RPMI7951 (cell line): Measurements from ENCODE around the gene FAM170B. TPM values are rescaled to one million over a fixed set of nuclear protein-coding genes. Genes with fewer than 3 reads are reported as not detected.
A peak's percentile ranks its signal among the peaks of the same experiment; 100 is the strongest.

Experiments used
- DNase-seq: peaks from one replicate; pipeline ENCODE4 v3.0.0-alpha.2; 2012; ENCODE audit warnings: low read depth
- total RNA-seq: library from RNA; depleted of rRNA; stranded (reverse); fragments of >200 nt; shearing (Covaris generic); gene quantifications from 2 replicates; pipeline ENCODE4 v1.2.3, GENCODE V29; 2014

Gene FAM170B
- total RNA-seq, 1 experiment from 2014 or later: not detected

DNA sequence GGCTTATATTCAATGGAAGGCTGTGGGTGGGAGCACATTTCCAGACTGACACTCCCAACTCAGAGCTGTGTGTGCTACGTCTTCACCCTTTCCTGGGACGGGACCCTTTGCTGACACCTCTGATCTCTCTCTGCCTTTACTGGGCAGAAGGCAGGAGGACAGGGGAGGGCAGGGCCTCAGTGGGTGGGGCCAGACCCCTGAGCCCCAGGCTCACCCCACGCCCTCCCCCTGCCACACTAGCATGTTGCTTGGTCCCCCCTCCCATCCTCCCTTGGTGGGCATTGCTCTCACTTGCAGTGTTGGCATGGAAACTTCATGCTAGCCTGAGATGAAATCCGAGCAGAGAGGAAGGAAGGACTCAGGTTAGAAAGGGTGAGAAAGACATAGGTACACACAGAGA lies 36.0 kb upstream of the FAM170B start:
- DNase-seq: no peak

DNA sequence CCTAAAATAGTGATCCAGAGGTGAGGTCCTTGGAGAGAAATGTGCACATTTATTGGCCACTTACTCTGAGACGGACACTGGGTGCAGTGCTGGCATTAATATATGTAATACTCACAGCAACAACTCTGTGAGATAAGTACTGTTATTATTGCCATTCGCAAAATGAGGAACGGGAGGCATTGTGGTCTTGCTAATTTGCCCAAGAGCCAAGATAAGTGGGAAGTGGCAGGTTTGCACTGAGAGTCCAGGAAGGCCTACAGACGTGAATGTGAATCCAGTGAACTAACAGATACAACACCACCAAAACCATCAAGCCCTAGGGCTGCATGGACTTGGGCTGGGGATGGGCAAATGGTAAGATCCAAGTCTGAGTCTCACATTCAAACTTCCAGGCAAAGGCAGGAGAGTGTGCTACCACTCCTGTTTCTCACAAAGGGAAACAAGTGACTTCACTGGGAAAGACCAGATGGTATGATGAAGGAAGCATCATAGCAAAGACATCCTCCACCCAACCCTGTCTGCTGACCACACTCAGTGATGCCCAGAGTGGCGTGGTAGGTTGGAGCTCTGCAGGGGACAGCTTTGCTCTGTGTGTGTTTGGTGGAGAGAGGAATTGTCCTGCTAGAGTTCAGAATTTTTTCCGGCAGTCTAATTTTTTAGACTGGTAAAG lies 35.1 kb upstream of the FAM170B start:
- no peak for DNase-seq

DNA sequence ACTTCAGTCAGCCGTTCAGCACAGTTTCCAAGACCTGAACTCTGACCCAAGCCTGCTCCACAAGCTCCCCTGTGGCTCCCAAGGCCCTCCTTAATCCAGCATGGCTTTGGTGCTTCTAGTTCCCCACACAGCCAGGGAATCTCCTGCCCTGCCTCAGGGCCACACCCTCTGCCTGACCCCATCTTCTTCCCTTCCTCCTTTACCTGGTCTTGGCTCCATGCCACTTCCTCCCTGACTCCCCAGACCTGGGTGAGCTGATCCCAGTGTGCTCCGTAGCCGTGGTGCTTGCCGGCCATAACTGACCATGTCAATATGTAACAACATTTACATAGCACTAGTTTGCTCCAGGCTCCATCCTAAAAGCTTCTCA lies 34.3 kb upstream of the FAM170B start:
- no peak for DNase-seq

DNA sequence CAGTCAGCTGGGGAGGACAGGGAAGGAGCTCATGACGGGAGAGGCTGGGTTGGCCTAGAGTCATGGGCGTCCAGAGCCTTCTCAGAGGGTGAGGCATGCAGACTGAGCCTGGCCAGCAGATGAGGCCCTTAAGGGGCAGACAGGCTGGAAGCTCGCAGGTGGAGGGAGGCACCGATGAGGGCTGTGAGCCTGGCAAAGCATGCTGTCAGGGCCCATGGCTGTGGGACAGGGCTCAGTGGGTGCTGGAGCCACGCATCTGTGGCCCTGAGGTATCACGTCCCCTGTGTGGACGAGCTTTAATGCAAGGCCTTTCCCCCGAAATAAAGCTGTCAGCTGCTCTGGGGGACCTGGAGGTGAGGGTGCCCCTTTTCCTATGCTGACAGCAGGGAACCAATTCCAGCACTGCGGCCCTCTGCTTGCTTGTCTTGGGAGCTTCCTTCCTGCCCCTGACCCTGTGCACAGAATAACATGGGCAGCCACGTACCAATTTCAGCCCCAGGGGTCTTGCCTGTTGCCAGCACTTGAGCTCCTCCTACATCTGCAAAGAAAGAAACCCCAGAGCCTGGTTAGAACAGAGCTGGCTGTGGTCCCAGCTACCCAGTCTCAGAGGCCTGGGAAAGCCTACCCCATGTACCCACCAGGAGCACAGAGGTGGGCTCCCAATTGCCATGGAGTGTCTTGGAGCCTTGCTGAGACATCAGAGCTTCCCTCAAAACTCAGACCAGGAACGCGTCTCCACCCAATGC lies 33.8 kb upstream of the FAM170B start:
- no peak for DNase-seq

DNA sequence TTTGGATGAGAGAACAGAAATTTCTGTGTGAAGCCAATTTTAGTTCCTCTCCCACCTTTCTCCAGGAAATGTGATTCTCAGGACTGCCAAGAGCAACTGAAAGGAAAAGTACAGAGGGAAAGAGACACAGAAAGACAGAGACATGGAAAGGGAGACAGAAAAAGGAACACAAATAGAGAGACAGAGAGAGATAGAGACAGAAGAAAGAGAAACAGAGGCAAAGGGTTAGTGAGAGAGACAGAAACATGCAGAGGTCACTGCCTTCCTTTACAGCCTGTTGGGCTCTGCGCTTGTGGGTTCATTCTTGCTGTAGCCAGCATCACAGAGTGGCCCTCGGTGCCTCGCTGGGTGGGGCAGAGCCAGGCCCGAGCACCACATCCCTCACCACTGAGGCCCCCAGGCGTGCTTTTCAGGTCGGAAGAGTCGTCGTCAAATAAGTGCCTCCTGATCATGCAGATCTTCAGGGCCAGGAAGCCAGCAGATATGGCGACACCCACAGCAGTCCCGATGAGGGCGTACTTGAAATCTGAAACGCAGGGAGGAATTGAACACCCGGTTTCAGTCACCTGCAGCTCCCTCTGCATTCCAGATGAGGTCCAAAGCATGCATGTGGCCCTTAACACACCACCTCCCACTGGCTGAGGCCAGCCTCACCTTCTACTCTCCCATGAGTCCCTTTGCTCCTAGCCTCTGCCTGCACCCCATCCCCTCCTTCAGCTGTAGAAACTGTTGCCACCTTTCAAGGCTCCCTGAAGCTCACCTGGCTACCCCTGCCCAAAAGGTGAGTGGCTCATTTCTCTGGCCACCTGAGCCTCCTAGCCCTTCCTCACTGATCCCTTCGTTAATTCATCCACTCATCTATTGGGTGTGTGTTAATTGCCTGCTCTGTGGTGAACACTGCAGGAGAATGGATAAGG lies 32.9 kb upstream of the FAM170B start:
- DNase-seq: no peak

DNA sequence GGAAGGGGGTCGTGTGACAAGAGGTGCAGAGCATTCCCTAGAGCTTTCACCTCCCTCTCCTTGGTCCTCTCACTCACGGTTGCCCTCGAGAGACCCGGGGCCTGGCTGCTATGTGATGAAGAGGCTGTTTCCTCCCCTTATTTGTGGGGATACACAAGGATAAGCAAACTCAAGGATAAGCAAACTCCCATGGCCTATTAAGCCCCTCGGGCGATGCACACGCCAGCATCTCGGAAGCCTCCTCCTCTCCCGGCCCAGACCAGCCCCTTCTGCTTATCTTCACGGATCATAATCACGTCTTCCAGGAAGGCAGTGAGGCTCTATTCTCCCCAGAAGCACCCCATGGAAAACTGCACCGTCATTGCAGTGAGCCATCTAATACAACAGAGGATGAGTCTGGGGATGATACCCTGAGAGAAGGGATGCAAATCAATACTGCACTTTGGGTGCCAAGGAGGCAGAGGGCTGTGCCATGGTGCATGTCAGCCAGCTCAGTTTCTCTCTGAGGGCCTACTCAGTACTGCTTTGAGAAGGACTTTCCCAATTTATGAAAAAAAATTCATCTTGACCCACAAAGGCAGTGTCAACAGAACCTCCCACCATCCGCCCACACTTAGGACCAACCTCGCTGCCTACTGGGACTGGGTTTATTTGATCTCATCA lies 32.1 kb upstream of the FAM170B start:
- no peak for DNase-seq

DNA sequence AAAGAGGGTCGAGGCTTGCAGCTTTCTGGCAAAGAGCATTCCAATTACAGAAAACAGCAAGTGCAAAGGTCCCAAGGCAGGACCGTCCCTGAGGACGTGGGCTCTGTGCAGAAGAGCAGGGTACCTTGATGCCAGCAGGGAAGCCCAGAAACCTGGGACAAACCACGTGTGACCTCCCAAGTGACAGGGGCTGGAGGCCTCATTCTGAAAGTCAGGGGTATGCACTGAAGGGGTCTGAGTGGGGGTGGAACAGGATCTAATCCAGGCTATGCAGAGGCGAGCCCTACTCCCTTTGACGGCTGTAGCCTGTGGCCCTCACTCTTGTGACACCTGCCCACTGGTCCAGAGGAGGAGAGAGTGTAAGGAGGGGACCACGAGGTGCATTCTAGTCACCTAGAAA lies 31.4 kb upstream of the FAM170B start:
- DNase-seq: no peak

DNA sequence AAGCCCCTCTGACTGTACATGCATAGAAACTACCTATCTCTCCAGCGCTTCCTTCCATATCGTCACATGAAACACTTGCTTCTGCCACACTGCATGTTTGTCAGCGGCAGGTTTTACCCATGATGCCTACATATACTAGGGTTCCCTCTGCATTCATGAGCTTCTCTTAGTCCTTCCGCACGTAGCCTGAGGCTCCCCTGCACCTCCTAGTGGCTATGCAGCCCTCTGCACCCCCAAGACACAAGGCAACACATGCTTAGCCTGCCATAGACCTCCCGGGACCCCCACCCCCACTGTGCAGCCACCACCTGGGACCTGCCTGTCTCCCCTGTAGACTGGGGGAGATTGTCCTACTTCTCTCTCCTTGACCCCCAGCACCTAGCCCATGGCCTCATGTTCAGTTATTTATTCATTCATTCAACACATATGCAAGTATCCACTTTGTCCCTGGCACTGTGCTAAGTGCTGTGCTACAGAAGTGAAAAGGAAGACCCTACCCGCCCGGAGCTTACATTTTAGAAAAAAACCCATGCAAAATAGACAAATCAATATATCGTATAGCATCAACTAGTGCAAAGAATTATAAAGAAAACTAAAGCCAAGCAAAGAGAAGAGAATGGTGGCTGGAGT lies 30.9 kb upstream of the FAM170B start:
- DNase-seq: no peak

DNA sequence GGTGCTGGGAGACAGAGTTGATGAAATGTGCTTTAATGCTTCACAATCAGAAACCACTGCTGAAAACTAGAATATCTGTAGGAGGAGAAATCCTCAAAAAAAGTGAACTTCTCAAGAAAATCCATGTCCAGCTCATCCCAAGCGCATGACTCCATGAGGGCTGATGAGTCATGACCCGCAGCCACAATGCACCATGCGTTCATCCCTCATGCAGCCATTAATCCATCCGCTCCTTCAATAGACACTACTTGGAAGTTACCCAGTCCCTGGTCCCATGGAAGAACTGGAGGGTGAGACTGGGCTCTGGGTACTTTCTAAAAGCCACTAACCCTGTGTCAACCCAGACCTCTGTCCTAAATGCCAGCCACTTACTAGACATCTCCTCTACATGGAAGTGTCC lies 29.9 kb upstream of the FAM170B start:
- peak; percentile 83 for DNase-seq

DNA sequence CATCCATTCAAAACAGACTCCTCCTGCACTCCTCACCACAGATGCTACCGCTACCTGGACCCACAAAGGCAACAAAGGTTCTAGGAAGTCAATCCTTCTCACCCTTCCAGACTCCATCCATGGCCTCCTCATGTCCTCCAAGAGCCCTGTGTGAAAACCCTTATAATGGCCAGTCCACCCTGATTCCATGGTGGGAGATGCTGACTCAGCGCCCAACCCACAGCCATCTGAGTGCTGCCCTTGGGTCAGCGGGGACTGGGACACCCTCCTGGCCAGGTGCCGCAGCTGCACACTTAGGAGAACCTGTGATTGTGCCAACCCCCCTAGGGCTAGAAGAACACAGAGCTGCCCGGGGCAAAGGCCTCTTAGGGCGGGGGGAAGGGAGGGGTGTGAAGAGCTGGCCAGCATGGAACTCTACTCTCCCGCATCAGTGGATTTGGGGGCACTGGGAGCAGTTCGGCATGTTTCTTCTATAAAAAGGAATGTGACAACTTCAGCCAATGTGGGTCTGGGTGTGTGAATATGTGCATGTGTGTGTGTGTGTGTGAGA lies 29.0 kb upstream of the FAM170B start:
- DNase-seq: no peak

DNA sequence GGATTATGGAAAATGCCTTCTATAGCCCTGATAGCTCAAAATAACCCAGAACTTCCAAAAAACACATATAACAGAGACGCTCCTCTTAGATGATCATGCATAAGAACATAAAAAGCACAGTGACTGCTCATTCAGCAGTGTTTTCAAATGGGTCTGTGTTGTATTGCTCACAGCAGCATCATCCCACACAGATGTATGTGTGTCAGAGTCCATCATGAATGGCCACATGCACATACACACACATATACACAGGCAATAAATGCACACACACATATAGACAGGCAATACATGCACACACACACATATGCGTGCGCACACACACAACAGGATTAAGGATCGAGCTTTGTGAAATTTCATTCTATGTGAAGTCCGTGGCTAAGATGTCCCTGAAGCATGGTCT lies 28.2 kb upstream of the FAM170B start:
- no peak for DNase-seq

DNA sequence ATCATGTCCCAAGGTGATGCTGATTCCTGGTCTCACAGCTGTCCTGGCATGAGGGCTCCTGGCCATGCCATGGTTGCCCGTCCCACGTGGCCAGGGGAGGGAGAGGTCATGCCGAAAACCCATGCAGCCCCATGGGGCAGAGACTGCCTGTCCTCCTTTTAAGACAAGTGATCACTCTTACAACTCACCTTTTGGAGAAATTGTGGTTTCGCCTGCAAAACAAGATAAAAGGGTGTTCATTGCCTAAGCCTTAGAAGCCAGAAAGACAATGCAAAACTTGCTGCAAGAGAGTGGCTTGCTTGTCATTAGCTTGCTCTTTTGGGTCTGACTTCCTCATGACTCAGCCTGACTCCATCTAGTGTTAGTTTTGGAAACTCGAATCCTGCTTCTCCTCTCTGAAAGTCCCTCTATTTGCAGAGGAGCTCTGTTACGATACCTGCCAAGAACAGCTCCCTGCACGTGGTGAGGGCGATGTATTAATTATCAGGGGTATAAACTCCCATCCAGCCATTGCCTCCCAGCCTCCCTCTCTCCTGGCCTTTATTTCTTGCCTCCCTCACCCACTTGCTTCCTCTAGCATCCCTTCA lies 27.7 kb upstream of the FAM170B start:
- peak; percentile 66 for DNase-seq

DNA sequence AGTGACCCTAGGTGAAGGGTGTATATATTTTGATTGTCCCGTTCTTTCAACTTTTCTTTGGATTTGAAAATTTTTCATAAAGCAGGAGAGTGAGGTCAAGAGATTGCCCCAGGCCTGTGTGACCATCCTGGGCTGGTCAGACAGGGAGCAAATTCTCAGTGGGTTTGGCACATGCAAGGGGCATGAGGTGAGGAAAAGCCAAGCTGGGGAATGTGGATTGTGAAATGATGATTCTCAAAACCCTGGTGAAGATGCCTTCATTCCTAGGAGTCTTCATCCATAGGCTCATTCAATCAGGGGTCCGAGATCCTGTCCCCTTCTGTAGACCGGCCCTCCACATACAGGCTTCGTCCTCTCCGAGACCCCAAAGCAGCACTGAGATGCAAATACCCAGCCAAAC lies 27.0 kb upstream of the FAM170B start:
- no peak for DNase-seq

DNA sequence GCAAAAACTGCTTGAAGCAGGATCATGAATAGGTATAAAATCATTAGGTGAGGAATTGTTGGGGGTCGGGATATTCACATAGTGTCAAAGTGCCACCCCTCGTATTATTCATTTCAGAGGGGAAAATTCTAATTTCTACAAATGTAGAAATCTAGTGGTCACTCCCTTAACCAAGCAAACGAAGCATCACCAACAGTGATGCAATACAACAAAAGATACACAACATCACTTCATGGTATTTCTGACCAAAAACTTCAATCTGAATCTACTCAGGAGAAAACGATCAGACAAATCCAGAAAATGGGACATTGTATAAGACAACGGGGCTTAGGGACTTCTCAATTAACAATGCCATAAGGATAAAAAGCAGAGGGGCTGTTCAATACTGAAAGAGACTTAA lies 26.3 kb upstream of the FAM170B start:
- DNase-seq: no peak

DNA sequence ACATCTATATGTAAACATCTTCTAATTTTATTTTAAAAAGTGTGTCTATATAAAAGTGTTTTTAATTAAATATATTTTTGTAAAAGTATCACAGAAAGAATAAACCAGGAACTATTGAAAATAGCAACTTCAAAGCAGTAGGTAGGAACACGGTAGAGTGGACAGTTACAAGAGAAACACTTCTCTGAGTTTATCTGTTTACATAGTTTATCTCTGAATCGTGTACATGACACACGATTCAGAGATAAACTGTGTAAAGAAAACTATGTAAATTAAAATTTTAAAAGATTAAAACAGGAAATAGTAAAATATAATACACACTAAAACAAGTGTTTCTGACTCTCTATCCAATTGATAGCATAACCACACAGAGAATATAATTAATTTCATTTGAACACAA lies 25.1 kb upstream of the FAM170B start:
- no peak for DNase-seq

DNA sequence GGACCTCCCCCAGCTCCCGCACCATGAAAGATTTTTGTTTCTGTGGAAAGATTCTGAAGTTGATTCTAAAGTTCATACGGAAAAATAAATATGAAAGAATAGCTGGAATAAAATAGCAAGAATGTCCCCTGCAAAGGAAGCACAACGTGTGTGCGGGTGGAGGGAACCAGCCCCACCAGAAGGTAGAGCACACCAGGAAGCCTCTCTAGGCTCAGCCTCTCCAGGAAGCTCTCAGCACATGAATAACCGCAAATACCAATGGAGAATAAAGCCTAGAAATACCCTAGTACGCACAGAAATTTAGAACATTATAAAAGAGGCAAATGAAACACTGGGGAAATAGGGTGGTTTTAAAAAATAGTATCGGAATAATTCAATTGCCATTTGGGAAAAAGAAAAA lies 24.6 kb upstream of the FAM170B start:
- DNase-seq: no peak

DNA sequence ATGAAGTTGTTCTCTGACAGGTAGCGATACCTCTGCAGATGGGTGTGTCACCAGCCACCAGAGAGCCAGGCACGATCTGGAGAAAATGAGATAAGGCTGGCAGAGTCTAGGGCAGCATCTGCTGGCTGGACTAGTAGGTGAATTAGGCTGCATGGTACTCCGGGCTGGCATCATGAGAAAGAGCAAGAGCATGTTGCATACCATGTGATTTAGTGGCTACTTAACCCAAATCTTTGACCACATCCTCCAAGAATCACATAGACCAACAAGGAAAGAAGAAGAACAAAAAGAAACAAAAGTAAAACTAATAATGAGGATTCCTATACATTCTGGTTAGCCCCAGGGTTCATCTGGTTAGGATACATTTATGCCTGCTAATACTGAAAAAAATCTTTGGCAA lies 23.4 kb upstream of the FAM170B start:
- DNase-seq: no peak

DNA sequence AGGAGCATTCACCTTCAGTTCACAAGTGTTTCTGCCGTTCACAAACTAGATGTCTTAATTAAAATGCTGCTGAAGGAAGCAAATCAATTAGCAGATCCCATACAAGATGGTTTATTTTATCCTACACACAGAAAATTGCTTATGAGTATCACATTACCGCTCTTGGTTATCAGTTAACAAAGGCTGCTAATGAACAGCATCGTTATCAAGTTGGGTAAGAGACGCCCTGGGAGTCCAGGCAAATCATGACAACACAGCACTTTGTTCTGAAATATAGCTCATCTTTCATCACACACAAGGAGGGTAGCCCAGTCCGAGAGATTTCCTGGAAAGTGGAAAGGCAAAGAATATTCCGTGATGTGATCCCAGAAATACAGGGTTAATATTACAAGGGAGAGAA lies 20.8 kb upstream of the FAM170B start:
- no peak for DNase-seq

DNA sequence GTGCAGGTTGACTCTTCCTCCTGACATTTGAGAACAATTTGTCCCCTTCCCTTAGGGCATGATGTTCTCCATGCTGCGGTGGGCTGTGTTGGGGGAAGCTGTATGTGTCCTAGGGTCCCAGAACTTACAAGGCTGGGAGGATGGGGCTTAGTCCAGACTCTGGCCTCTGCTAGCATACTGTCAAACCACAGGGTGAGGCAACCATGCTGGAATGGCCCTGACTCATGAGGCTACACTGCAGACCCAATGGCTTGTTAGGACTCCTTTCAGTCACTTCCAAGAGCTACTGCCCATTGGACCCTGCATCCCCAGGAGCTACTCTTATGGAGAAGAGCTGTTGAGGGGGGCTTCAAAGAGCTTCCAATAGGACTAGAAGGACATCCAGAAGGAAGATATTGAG lies 20.1 kb upstream of the FAM170B start:
- DNase-seq: peak; percentile 29

DNA sequence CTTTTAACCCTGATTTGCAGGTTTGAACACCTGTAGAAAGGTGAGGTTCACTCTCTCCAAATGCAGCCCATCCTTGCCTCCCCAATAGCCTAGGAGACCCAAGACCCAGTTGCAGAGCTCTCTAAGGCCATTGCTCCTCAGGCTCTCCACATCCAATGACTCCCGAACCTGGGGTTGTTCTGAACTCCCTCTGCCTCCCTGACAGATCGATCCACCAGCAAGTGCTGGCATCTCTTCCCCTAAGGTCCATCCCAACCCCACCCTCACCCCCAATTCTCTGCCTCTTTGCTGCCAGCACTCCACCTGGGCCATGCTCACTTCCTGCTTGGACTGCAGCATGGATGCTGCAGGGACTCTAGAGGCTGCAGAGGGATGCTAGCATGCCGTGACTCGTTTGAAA lies 19.3 kb upstream of the FAM170B start:
- DNase-seq: no peak

DNA sequence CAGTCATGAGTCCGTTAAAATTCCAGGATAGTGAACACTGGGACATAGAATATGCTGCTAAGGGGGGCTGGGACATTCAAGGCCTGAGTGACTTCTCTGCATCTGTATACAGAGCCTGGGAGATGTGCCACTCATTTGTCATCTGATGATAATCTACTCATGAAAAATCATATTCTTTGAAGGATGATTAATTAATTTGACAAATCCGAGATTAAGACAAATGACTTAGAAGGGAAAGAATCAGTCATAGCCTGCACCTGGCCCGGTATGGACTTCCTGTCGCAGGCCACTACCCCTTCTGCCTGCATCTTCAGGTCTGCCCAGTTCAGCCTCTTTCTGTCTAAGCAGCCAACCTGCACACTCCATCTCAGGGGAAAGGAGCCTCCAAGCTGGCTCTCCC lies 18.8 kb upstream of the FAM170B start:
- DNase-seq: no peak
